ENCODE data around the gene MLIP. TPM values are rescaled to one million over a fixed set of nuclear protein-coding genes. Genes with fewer than 3 reads are reported as not detected.

MLIP gene
- total and polyA plus RNA-seq, 2 of the 13 experiments (the other 11 are each of a cell fraction or from before 2014, with no cell fraction given), result 0.08 to 0.33 TPM

- in situ Hi-C loops (cut with HindIII; ENCODE audit: extremely low pct_ligation_motif_present, low pct_unique_long_range_greater_than_20kb), result no loop called here
- H3K36me3 ChIP-seq (replicated peaks in 1 of 2; ENCODE audit: control insufficient read depth in 1 of 2, insufficient read depth in 2 of 2, low read length in 2 of 2), result no peaks in the 10 kb centered on the region
- peak overlapping the region in 1 of 3 experiments; percentile 4; a peak in 1 of 6 replicates for H3K4me3 ChIP-seq (replicated peaks in 1 of 3; ENCODE audit: insufficient read depth in 1 of 3, low read depth in 2 of 3, low read length in 3 of 3)
- no peaks in the 10 kb centered on the region for H3K9me3 ChIP-seq (ENCODE audit: low read length)
- no TSS peak for BruUV-seq (replicated peaks)
- ChIA-PET POLR2A (interaction anchor here (0.6 kb wide), 1 partner anchor 151 kb away, joined by 3 read pairs; no protein-coding TSS in a partner anchor), CTCF (ENCODE audit: low intra/inter-chr PET ratio, low total read pairs) (no interaction called here)
- intact Hi-C loops (cut with micrococcal nuclease; ENCODE audit: unreplicated experiment), result no loop called here
- H3K27me3 ChIP-seq (ENCODE audit: control insufficient read depth in 1 of 2, insufficient read depth in 2 of 2, low read length in 2 of 2), result no peaks in the 10 kb centered on the region
- no peak for TF ChIP-seq ETV6 (CRISPR knock-in tag; conservative IDR thresholded peaks at IDR 0.05)
- TF ChIP-seq MEF2D (CRISPR knock-in tag; IDR thresholded peaks at IDR 0.05), result no peak
- H2AFZ ChIP-seq (ENCODE audit: low read length), result no peak overlapping the region
- no peak overlapping the region for H3K9ac ChIP-seq (ENCODE audit: insufficient read depth, low read depth, low read length)
- peak; percentile 58; the same call in 2 of the 3 replicates for ATAC-seq
- H3K79me2 ChIP-seq (ENCODE audit: insufficient read depth, low read length), result no peaks in the 10 kb centered on the region
- no peaks in the 10 kb centered on the region for H4K20me1 ChIP-seq (ENCODE audit: insufficient read depth, low read length)
- peaks cover 4% of the 10 kb centered on the region; the same call in 1 of the 2 replicates for H3K4me1 ChIP-seq (ENCODE audit: insufficient read depth, low read length)
- no peak overlapping the region for H3K27ac ChIP-seq (ENCODE audit: extremely low read length, insufficient read depth, low read length)
- 7% methylated on average over 3 of the region's 3 CpGs for WGBS (ENCODE audit: low lambda C conversion rate)
- H3K4me2 ChIP-seq (ENCODE audit: low read depth, low read length), result peak overlapping the region; percentile 61
- peak; percentile 12 for FAIRE-seq
- DNase-seq (ENCODE audit: low spot score), result no peak
Measured at GRCh38 chr6:54070025-54070424, 41.2 kb upstream of the MLIP start.

DNA sequence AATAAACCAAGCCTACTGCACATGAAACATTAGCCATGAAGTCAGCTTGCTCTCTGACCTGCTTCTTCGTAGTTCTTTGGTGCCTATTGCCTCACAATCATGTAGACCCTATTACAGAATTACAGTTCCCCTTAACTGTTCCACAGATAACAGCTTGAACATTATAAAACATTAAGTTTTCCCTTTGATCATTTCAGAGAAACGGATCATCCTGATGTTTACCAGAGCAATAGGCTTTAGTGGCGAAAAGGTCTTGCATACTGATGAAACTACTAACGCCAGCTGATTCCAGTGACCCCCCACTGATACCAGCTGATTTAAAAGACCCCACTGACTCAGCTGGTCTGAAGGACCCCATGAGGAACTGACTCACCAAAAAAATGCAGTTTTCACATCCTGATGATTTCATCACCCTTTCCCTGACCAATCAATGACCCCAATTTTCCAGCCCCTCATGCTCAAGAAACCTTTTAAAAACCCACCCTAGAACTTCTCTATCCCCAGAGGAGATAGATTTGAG, 39.4 kb upstream of the MLIP start:
- no peak overlapping the region for H3K27ac ChIP-seq (ENCODE audit: extremely low read length, insufficient read depth, low read length)
- peaks cover 4% of the 10 kb centered on the region; the same call in 1 of the 2 replicates for H3K4me1 ChIP-seq (ENCODE audit: insufficient read depth, low read length)
- no peak for DNase-seq (ENCODE audit: low spot score)
- H3K79me2 ChIP-seq (ENCODE audit: insufficient read depth, low read length), result no peaks in the 10 kb centered on the region
- WGBS (ENCODE audit: low lambda C conversion rate), result 49% methylated on average over 4 of the region's 4 CpGs
- H2AFZ ChIP-seq (ENCODE audit: low read length), result no peak overlapping the region
- H3K4me3 ChIP-seq (replicated peaks in 1 of 3; ENCODE audit: insufficient read depth in 1 of 3, low read depth in 2 of 3, low read length in 3 of 3), result no peak overlapping the region
- no peak overlapping the region for H3K9ac ChIP-seq (ENCODE audit: insufficient read depth, low read depth, low read length)
- TF ChIP-seq FOXO4 (CRISPR knock-in tag; conservative IDR thresholded peaks at IDR 0.05), result no peak
- TF ChIP-seq BHLHE40 (IDR thresholded peaks at IDR 0.05; ENCODE audit: low read length), result no peak
- ChIA-PET CTCF (ENCODE audit: low intra/inter-chr PET ratio, low total read pairs) (no interaction called here), POLR2A (no interaction called here)
- no peaks in the 10 kb centered on the region for H3K27me3 ChIP-seq (ENCODE audit: control insufficient read depth in 1 of 2, insufficient read depth in 2 of 2, low read length in 2 of 2)
- no peaks in the 10 kb centered on the region for H3K9me3 ChIP-seq (ENCODE audit: low read length)
- no peaks in the 10 kb centered on the region for H3K36me3 ChIP-seq (replicated peaks in 1 of 2; ENCODE audit: control insufficient read depth in 1 of 2, insufficient read depth in 2 of 2, low read length in 2 of 2)
- in situ Hi-C loops (cut with HindIII; ENCODE audit: extremely low pct_ligation_motif_present, low pct_unique_long_range_greater_than_20kb) (no loop called here), intact Hi-C loops (cut with micrococcal nuclease; ENCODE audit: unreplicated experiment) (no loop called here)
- no peak overlapping the region for H3K4me2 ChIP-seq (ENCODE audit: low read depth, low read length)
- no peak for ATAC-seq
- no peaks in the 10 kb centered on the region for H4K20me1 ChIP-seq (ENCODE audit: insufficient read depth, low read length)
- FAIRE-seq, result no peak
- no TSS peak for BruUV-seq (replicated peaks)
